GM18907 (cell line): Measurements from ENCODE around the gene USP5.

Source experiments
- ATAC-seq: cut with Tn5 transposase; IDR thresholded peaks from one replicate; pipeline ENCODE4 v1.9.1; 2021; ENCODE audit warnings: mild to moderate bottlenecking, moderate library complexity; ENCODE audit not compliant: unreplicated experiment

USP5 gene

GRCh38 chr12:6826125-6826733, 25.7 kb upstream of the USP5 start:
- no peak for ATAC-seq

- no peak for ATAC-seq
Observed at GRCh38 chr12:6826734-6827436, 25.1 kb upstream of the USP5 start.

- ATAC-seq: no peak
Observed at GRCh38 chr12:6827437-6827911, 24.5 kb upstream of the USP5 start.

GRCh38 chr12:6827982-6828780, 23.8 kb upstream of the USP5 start, which contains the start of gene P3H3:
TSS of gene P3H3 (plus strand) at chr12:6828407. CDS start at chr12:6828441, 34 bp downstream.
- ATAC-seq: no peak

GRCh38 chr12:6828781-6829535, 23.0 kb upstream of the USP5 start:
- ATAC-seq: no peak

- no peak for ATAC-seq
Observed at GRCh38 chr12:6829536-6830220, 22.3 kb upstream of the USP5 start.

- no peak for ATAC-seq
Observed at GRCh38 chr12:6830286-6830890, 21.6 kb upstream of the USP5 start.

GRCh38 chr12:6830999-6831398, 21.0 kb upstream of the USP5 start:
- ATAC-seq: no peak

GRCh38 chr12:6831450-6831995, 20.4 kb upstream of the USP5 start:
- ATAC-seq: no peak

- ATAC-seq: no peak
Observed at GRCh38 chr12:6832125-6832524, 19.8 kb upstream of the USP5 start.

GRCh38 chr12:6833189-6833890, 18.6 kb upstream of the USP5 start:
- ATAC-seq: no peak

- no peak for ATAC-seq
Observed at GRCh38 chr12:6834254-6834653, 17.7 kb upstream of the USP5 start.

- ATAC-seq: no peak
Observed at GRCh38 chr12:6834873-6835272, 17.1 kb upstream of the USP5 start.

- ATAC-seq: no peak
Observed at GRCh38 chr12:6836851-6837250, 15.1 kb upstream of the USP5 start.

- ATAC-seq: no peak
Observed at GRCh38 chr12:6837370-6838060, 14.4 kb upstream of the USP5 start.

- no peak for ATAC-seq
Observed at GRCh38 chr12:6838854-6839253, 13.1 kb upstream of the USP5 start.

GRCh38 chr12:6839482-6840201, 12.3 kb upstream of the USP5 start:
- peak; percentile 63 for ATAC-seq

- ATAC-seq: no peak
Observed at GRCh38 chr12:6840330-6840729, 11.6 kb upstream of the USP5 start.
